GM21515 (cell line): ENCODE results near the gene LPP.

Source experiments
- ATAC-seq: cut with Tn5 transposase; IDR thresholded peaks from one replicate; pipeline ENCODE4 v1.9.1; 2021; ENCODE audit not compliant: unreplicated experiment

The LPP gene

GRCh38 chr3:188295876-188296275, 141.9 kb downstream of the LPP start:
- no peak for ATAC-seq

GRCh38 chr3:188296761-188297612, 143.0 kb downstream of the LPP start:
- no peak for ATAC-seq

GRCh38 chr3:188298585-188298984, 144.6 kb downstream of the LPP start:
- ATAC-seq, result no peak

DNA sequence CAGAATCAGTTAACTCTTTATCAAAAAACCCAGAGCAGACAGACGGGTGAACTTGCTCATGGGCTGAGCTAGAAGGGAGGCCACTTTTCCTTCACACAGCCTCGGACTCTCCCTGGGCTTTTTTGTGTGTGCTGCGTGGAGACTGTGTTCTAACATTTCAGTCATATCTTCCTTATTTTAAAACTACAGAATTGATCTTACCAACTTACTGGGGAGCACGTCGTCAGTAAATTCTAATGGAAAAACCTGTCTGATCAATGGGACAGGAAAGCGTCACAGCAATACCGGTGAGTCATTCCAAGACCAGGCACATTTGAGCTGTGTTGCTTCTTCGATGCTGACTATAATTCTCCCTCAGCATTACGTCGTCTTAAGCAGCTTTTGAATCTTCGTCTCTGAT, 145.1 kb downstream of the LPP start:
- ATAC-seq, result no peak

DNA sequence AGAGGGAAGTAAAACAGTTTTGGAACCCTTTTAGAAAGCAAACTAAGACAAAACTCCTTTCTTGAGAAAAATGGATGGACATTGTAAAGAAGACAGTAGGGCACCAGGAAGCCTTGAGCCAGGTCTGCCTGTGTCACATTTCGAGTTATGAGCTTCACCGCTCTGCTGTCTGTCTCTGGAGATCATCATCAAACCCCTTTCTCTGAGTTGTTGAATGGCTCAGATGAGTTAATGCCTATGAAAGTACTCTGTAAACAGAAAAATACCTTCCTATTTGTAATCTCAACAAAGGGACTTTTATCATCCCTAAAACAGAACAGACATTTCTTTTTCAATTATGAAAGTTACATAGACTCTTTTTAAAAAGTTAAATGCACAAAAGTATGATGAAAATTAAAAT, 145.8 kb downstream of the LPP start:
- no peak for ATAC-seq

DNA sequence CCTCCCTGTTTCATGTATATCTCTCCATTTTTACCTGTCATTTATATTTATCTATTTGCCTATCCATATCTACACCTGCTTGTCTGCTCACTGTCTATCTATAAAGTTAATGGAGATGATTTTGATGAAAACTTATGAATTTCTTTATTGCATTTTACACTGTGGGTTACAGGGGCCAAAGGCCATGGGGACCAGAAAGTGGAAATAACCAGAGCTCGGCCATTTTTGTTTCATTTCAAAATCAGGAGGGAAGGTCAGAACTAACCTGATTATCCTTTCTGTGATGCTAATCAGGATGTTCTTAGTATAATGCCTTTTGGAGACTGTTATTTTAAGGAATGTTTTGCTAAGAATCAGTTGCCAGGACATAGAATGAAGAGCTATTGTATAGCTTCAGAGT, 147.2 kb downstream of the LPP start:
- ATAC-seq, result no peak

GRCh38 chr3:188303286-188303799, 149.4 kb downstream of the LPP start:
- ATAC-seq, result no peak

- no peak for ATAC-seq
Measured at GRCh38 chr3:188303823-188304222, 149.9 kb downstream of the LPP start.

DNA sequence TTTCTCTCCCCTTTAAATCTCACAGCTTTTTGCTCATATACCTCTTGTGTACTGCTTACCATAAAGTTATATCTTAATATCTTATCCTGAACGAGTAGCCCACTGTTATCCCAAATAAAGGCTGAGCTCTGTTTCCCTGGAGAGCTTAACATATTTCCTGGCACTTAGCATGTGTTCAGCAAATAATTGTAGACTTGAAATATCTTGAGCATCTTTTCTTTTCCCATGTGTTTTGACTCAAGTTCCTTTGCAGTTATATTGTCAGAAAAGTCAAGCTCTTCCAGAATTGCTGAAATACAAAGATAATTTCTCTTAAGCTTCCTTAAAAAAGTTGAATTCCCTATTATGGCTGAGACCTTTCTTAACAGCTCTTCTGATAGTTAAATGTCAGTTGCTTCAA, 150.5 kb downstream of the LPP start:
- no peak for ATAC-seq

DNA sequence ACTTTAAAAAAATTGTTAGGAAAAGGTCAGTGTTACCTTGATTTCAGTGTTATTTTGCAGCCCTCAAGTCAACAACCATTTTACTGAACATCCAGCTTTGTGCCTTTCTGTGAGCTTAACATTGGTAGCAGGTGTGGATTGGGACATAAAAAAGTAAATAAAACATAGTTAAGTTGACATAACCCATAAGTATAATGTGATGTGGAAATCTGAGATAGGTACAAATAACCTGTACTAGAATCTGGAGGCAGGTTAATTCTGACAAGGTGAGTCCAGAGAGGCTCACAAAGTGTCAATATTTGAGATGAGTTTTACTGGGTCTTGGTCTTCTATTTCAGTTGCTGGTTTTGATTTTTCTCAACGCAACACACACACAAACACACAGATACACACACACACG, 151.3 kb downstream of the LPP start:
- ATAC-seq, result no peak

GRCh38 chr3:188306435-188307005, 152.6 kb downstream of the LPP start:
- no peak for ATAC-seq

DNA sequence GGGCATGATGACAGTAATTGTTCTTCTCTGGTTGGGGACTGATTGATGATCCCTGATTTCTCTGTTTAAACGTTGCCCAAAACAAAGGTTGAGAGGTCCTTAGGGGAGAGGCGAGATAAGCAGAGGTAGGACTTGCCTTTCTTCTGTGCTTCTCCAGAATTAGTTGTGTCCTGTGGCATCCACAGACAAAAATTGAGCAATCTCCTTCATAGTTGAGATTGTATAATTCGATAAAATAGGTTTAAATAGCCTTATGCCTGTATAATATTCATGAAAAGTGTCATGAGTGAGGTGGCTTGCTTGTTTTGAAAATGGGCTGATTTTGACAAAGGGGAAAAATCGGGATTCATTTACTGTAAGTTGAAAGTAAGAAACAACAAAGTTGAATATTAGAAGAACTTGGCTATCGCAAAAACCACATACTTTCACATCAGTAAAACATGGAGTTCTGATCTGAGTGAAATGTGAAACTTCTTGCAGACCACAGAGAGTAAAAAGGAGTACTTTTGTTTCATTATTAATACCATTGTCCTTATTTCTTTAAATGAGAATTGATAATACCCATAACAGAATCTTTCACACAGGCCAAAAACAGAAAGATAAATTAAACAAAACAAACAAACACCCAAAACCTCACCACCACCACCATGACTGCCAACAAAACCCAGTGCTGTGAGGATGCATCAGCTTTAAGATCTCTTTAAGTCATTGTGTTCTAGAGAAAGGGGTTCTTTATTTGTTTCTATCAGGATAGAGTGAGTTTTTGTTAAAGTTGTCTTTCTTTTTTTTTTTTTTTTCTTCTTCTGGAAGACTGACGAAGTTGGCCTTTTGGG, 155.7 kb downstream of the LPP start:
- ATAC-seq, result peak; percentile 97

DNA sequence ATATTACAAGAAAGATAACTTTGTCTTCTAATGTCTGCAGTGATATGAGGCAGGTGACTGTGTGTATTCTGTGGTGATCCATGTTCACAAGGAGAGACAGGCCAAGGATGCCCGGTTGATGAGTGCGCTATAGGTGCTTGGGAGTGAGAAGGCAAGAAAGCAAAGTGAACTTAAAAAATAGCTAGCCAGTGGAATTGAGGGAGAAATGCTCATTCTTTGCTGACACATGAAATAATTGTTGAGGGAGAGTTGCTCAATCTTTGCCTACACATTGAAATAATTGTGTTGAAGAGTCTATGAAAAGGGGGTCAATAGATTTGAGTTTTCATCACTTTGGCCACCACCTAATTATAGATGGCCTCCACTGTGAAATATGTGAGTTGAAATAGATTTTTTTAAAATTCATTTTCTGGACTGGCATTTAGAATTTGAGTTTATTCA, 156.3 kb downstream of the LPP start:
- ATAC-seq, result no peak

DNA sequence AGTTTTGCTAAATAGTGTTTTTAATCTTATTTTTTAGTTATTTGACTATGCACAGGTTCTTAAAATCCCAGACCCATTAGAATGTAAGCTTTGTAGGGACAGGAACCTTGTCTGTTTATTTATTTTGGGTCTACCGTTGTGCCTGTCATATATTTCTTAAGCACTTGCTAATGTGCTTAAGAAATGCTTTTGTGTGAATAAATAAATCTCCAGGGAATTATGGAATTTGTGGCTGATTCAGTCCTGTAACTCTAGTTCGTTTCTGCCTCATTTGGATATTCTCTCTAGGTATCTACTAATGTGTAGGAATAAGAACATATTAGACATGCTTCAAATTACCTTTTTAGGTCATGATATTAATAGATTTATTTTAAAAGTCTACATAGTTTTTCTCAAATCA, 161.6 kb downstream of the LPP start:
- no peak for ATAC-seq

DNA sequence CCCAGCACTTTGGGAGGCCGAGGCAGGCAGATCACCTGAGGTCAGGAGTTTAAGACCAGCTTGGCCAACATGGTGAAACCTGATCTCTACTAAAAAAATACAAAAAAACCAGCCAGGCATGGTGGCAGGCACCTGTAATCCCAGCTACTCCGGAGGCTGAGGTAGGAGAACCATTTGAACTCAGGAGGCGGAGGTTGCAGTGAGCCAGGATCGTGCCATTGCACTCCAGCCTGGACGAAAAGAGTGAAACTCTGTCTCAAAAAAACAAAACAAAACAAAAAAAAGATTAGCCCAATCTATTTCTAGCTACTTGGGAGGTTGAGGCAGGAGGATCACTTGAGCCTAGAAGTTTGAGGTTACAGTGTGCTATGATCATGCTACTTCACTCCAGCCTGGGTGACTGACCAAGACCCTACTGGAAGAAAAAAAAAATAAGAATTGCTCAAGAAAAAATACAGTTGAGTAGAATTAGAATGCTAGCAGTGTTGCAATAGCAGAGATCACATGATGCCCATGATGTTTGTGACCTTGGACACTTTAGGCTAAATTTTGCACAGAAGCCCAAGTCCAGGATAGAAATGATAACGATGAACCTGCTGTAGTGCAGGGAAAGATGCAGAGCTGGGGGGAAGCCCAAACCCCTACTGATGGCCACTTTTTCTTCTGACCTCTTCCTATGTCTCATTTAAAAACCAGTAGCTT, 162.2 kb downstream of the LPP start:
- ATAC-seq, result no peak

GRCh38 chr3:188316723-188317070, 162.7 kb downstream of the LPP start:
- ATAC-seq, result no peak

- no peak for ATAC-seq
Measured at GRCh38 chr3:188319569-188319968, 165.6 kb downstream of the LPP start.

GRCh38 chr3:188320757-188321156, 166.8 kb downstream of the LPP start:
- ATAC-seq, result no peak

DNA sequence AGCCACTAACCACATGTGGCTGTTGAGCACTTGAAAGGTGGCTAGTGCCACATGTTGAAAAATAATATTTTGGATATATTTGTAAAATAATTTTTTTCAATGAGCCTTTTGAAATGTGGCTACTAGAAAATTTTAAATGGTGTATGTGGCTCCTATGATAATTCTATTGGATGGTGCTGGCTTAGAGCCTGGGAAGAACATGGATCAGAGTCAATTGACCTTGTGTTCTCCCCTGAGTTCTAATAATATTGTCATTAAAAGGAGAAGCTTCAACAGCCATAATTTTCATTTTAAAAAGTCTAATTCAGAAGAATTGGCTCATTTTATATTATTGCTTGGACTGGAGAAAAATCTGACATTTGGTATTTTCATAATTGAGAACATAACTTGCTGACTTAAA, 167.3 kb downstream of the LPP start:
- no peak for ATAC-seq

GRCh38 chr3:188322135-188322887, 168.4 kb downstream of the LPP start:
- no peak for ATAC-seq
